ENCODE data around the gene ZNF684. TPM values are rescaled to one million over a fixed set of nuclear protein-coding genes. Genes with fewer than 3 reads are reported as not detected.

ZNF684 gene
- total and polyA plus RNA-seq, 2 of the 8 experiments (the other 6 are each of a cell fraction or from before 2014, with no cell fraction given) = 2.4 to 9.3 TPM

DNA sequence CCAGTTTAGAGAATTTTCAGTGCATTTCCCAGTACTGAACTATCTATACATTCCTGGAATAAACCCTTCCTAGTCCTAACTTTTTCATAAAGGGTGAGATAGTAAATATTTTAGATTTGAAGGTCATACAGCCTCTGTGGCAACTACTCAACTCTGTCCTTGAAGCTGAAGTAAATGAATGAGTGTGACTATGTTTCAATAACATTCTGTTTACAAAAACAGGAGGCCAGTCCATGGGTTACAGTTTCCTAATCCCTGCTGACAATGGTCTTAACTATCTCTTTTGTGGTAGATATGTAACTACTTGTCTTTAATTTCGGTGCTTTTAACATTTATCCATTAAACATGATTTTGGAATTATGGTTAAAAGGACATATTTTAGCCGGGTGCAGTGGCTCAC, 4.3 kb downstream of the ZNF684 start:
- Histone ChIP-seq H3K23ac (ENCODE audit: insufficient read length) (no peak overlapping the region), H3K4me2 (ENCODE audit: insufficient read depth in 1 of 2, low read depth in 2 of 2, low read length in 2 of 2) (no peak overlapping the region), H2BK120ac (replicated peaks; ENCODE audit: low read depth, low read length) (no peak overlapping the region), H3K27ac (ENCODE audit: low read depth, low read length) (no peak overlapping the region), H3K79me1 (ENCODE audit: low read depth, low read length) (no peaks in the 10 kb centered on the region), H4K8ac (ENCODE audit: extremely low read depth, insufficient read depth, low read length) (no peak overlapping the region), H2BK12ac (ENCODE audit: low read depth, low read length) (no peak overlapping the region), H3K4ac (replicated peaks; ENCODE audit: insufficient read length, low read depth, low read length) (no peak overlapping the region), H3K18ac (ENCODE audit: extremely low read depth, low read length) (no peak overlapping the region), H3K9me3 (ENCODE audit: insufficient read depth in 2 of 2, low read depth in 1 of 2, low read length in 1 of 2) (no peaks in the 10 kb centered on the region), H2BK15ac (ENCODE audit: low read length) (no peak overlapping the region), H3K9ac (replicated peaks in 1 of 4; ENCODE audit: extremely low read depth in 1 of 4, low read depth in 3 of 4, low read length in 3 of 4) (no peak overlapping the region), H3K14ac (ENCODE audit: insufficient read length) (no peak overlapping the region), H3K79me2 (ENCODE audit: control insufficient read depth in 1 of 2, insufficient read depth in 2 of 2, low read length in 2 of 2) (0 out of 4 replicates have a peak, but pooled peaks cover 0 to 2% of the 10 kb centered on the region in 2 experiments), H2AK5ac (ENCODE audit: low read depth, low read length) (no peak overlapping the region), H3K23me2 (ENCODE audit: low read depth, low read length) (peaks cover 9% of the 10 kb centered on the region), H4K5ac (ENCODE audit: insufficient read length, low read depth, low read length) (no peak overlapping the region), H2BK5ac (ENCODE audit: low read depth, low read length) (no peak overlapping the region), H4K20me1 (replicated peaks in 1 of 2; ENCODE audit: control insufficient read depth in 1 of 2, insufficient read depth in 2 of 2, low read length in 2 of 2) (no peaks in the 10 kb centered on the region), H3K56ac (replicated peaks; ENCODE audit: insufficient read length, low read depth, low read length) (no peak overlapping the region), H2AFZ (ENCODE audit: low read length) (no peak overlapping the region), H3K4me1 (replicated peaks in 1 of 4; ENCODE audit: control insufficient read depth in 3 of 4, insufficient read depth in 4 of 4, low read length in 3 of 4) (no peaks in the 10 kb centered on the region), H4K91ac (replicated peaks; ENCODE audit: insufficient read length, low read length) (no peak overlapping the region), H3K4me3 (ENCODE audit: extremely low read depth in 1 of 4, insufficient read depth in 2 of 4, low read depth in 3 of 4, low read length in 4 of 4) (no peak overlapping the region), H3K27me3 (replicated peaks in 1 of 4; ENCODE audit: control insufficient read depth in 3 of 4, extremely low read depth in 1 of 4, insufficient read depth in 3 of 4, low read length in 3 of 4) (no peaks in the 10 kb centered on the region), H2BK20ac (ENCODE audit: low read length) (no peak overlapping the region), H3K36me3 (ENCODE audit: control insufficient read depth in 2 of 4, insufficient read depth in 4 of 4, low read length in 3 of 4) (0 out of 8 replicates have a peak, but pooled peaks cover 0 to under 1% (median 0%) of the 10 kb centered on the region in 4 experiments)
- POLR2A ChIA-PET (ENCODE audit: partially characterized antibody) = no interaction called here
- TF ChIP-seq NANOG (IDR thresholded peaks at IDR 0.05; ENCODE audit: insufficient read depth, low read depth, low read length, poor library complexity, severe bottlenecking) (no peak), KDM5A (IDR thresholded peaks at IDR 0.05; ENCODE audit: low read length) (no peak), YY1 (IDR thresholded peaks at IDR 0.05; ENCODE audit: low read depth, low read length) (no peak), CHD1 (IDR thresholded peaks at IDR 0.05; ENCODE audit: low read depth, low read length) (no peak)
- no peak for FAIRE-seq
- 83% methylated on average over 2 of the region's 2 CpGs; no CpG with 5 or more reads in 1 of the 2 experiments for WGBS, 2 experiments (ENCODE audit: extremely low coverage in 1 of 2, insufficient coverage in 1 of 2, insufficient read length in 1 of 2, insufficient replicate concordance in 2 of 2, low coverage in 1 of 2, low lambda C conversion rate in 2 of 2, missing lambda C conversion rate in 1 of 2)
- CTCF ChIA-PET (ENCODE audit: partially characterized antibody) = no interaction called here
- no peak for DNase-seq (ENCODE audit: low read depth in 1 of 2, low spot score in 2 of 2)

Data from H1 (cell line).